K562 (cell line): ENCODE results near the gene HMCES. TPM values are rescaled to one million over a fixed set of nuclear protein-coding genes. Genes with fewer than 3 reads are reported as not detected.

ENCODE experiments used
- L3MBTL2 ChIP-seq: fragments of 450-650 bp; IDR thresholded peaks from 2 replicates; pipeline ENCODE4 v1.6.1; 2016; ENCODE audit warnings: mild to moderate bottlenecking, moderate library complexity
- polyA plus RNA-seq, 8 experiments: library from polyadenylated mRNA; depleted of rRNA in 4 of 8; stranded (reverse) in 5 of 8; unstranded in 3 of 8; fragments of >200 nt; fragmentation: Nextera tagmentation in 2 of 8; fragmentation: Illumina TruSeq in 1 of 8; extraction: Ambion mirVana in 2 of 8; extraction: Trizol in 1 of 8; gene quantifications; 2 replicates each; pipeline versions ENCODE4 v1.2.1 to v1.2.3, GENCODE V29; 2011 to 2014; ENCODE audit warnings: inconsistent platforms in 1 of 8, missing spikeins in 1 of 8
- total RNA-seq, 7 experiments: library from RNA; depleted of rRNA in 6 of 7; stranded (reverse); fragments of >200 nt in 6 of 7; fragmentation: Illumina TruSeq in 2 of 7; extraction: Trizol in 2 of 7; gene quantifications; 2 replicates each; pipeline versions ENCODE4 v1.2.1 to v1.2.3, GENCODE V29; 2011 to 2021; ENCODE audit warnings: low replicate concordance in 1 of 7
- TF ChIP-seq, protein P1 (sequence below): fragments of 450-650 bp; IDR thresholded peaks from 2 replicates; pipeline ENCODE4 v1.6.1; 2016; ENCODE audit warnings: mild to moderate bottlenecking, moderate library complexity
- TF ChIP-seq, protein P2 (sequence below): fragments of 250-450 bp; sonication (Bioruptor Pico); IDR thresholded peaks from 2 replicates; pipeline ENCODE4 v1.5.0; 2021
- TF ChIP-seq, protein P3 (sequence below), 2 experiments: fragments of 450-650 bp; formaldehyde crosslinking in 1 of 2; IDR thresholded peaks; 2 replicates each; pipeline versions ENCODE4 v1.4.0 to v1.6.1; 2014 to 2020; ENCODE audit warnings: mild to moderate bottlenecking in 2 of 2, borderline replicate concordance in 1 of 2, low read depth in 1 of 2

Gene HMCES
- total and polyA plus RNA-seq, 9 of the 15 experiments (the other 6 are each of a cell fraction or from before 2014, with no cell fraction given): 18.8 to 45.3 (median 24.8) TPM

DNA sequence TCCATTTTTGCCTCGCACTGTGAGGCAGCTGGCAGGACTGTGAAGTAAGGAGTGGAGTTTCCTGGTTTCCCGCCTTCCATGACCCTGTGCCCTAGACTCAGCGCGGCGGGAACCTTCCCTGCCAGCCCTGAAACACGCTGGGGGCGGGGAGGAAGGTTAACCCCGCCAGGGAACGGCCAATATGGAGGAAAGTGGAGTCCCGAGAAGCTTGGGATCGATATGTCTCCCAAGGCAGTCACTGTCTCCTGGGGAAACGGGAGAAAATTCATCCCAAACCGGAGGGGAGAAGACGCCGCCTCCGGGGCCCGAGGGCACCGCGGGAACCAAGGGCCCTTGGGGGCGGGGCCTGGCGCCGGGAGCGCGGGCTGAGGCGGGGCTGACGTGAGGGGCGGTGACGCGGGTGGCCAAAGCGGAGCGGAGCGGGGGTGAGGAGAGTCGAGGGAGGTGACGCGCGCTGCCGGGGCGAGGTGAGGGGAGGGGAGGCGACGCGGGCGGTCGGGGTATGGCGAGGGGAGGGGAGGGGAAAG lies at the start of gene HMCES (continued):
- TF ChIP-seq, protein P1, sequence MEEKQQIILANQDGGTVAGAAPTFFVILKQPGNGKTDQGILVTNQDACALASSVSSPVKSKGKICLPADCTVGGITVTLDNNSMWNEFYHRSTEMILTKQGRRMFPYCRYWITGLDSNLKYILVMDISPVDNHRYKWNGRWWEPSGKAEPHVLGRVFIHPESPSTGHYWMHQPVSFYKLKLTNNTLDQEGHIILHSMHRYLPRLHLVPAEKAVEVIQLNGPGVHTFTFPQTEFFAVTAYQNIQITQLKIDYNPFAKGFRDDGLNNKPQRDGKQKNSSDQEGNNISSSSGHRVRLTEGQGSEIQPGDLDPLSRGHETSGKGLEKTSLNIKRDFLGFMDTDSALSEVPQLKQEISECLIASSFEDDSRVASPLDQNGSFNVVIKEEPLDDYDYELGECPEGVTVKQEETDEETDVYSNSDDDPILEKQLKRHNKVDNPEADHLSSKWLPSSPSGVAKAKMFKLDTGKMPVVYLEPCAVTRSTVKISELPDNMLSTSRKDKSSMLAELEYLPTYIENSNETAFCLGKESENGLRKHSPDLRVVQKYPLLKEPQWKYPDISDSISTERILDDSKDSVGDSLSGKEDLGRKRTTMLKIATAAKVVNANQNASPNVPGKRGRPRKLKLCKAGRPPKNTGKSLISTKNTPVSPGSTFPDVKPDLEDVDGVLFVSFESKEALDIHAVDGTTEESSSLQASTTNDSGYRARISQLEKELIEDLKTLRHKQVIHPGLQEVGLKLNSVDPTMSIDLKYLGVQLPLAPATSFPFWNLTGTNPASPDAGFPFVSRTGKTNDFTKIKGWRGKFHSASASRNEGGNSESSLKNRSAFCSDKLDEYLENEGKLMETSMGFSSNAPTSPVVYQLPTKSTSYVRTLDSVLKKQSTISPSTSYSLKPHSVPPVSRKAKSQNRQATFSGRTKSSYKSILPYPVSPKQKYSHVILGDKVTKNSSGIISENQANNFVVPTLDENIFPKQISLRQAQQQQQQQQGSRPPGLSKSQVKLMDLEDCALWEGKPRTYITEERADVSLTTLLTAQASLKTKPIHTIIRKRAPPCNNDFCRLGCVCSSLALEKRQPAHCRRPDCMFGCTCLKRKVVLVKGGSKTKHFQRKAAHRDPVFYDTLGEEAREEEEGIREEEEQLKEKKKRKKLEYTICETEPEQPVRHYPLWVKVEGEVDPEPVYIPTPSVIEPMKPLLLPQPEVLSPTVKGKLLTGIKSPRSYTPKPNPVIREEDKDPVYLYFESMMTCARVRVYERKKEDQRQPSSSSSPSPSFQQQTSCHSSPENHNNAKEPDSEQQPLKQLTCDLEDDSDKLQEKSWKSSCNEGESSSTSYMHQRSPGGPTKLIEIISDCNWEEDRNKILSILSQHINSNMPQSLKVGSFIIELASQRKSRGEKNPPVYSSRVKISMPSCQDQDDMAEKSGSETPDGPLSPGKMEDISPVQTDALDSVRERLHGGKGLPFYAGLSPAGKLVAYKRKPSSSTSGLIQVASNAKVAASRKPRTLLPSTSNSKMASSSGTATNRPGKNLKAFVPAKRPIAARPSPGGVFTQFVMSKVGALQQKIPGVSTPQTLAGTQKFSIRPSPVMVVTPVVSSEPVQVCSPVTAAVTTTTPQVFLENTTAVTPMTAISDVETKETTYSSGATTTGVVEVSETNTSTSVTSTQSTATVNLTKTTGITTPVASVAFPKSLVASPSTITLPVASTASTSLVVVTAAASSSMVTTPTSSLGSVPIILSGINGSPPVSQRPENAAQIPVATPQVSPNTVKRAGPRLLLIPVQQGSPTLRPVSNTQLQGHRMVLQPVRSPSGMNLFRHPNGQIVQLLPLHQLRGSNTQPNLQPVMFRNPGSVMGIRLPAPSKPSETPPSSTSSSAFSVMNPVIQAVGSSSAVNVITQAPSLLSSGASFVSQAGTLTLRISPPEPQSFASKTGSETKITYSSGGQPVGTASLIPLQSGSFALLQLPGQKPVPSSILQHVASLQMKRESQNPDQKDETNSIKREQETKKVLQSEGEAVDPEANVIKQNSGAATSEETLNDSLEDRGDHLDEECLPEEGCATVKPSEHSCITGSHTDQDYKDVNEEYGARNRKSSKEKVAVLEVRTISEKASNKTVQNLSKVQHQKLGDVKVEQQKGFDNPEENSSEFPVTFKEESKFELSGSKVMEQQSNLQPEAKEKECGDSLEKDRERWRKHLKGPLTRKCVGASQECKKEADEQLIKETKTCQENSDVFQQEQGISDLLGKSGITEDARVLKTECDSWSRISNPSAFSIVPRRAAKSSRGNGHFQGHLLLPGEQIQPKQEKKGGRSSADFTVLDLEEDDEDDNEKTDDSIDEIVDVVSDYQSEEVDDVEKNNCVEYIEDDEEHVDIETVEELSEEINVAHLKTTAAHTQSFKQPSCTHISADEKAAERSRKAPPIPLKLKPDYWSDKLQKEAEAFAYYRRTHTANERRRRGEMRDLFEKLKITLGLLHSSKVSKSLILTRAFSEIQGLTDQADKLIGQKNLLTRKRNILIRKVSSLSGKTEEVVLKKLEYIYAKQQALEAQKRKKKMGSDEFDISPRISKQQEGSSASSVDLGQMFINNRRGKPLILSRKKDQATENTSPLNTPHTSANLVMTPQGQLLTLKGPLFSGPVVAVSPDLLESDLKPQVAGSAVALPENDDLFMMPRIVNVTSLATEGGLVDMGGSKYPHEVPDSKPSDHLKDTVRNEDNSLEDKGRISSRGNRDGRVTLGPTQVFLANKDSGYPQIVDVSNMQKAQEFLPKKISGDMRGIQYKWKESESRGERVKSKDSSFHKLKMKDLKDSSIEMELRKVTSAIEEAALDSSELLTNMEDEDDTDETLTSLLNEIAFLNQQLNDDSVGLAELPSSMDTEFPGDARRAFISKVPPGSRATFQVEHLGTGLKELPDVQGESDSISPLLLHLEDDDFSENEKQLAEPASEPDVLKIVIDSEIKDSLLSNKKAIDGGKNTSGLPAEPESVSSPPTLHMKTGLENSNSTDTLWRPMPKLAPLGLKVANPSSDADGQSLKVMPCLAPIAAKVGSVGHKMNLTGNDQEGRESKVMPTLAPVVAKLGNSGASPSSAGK: peak; percentile 45
- TF ChIP-seq, protein P2, sequence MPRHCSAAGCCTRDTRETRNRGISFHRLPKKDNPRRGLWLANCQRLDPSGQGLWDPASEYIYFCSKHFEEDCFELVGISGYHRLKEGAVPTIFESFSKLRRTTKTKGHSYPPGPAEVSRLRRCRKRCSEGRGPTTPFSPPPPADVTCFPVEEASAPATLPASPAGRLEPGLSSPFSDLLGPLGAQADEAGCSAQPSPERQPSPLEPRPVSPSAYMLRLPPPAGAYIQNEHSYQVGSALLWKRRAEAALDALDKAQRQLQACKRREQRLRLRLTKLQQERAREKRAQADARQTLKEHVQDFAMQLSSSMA (CRISPR knock-in tag): no peak
- TF ChIP-seq, protein P3, sequence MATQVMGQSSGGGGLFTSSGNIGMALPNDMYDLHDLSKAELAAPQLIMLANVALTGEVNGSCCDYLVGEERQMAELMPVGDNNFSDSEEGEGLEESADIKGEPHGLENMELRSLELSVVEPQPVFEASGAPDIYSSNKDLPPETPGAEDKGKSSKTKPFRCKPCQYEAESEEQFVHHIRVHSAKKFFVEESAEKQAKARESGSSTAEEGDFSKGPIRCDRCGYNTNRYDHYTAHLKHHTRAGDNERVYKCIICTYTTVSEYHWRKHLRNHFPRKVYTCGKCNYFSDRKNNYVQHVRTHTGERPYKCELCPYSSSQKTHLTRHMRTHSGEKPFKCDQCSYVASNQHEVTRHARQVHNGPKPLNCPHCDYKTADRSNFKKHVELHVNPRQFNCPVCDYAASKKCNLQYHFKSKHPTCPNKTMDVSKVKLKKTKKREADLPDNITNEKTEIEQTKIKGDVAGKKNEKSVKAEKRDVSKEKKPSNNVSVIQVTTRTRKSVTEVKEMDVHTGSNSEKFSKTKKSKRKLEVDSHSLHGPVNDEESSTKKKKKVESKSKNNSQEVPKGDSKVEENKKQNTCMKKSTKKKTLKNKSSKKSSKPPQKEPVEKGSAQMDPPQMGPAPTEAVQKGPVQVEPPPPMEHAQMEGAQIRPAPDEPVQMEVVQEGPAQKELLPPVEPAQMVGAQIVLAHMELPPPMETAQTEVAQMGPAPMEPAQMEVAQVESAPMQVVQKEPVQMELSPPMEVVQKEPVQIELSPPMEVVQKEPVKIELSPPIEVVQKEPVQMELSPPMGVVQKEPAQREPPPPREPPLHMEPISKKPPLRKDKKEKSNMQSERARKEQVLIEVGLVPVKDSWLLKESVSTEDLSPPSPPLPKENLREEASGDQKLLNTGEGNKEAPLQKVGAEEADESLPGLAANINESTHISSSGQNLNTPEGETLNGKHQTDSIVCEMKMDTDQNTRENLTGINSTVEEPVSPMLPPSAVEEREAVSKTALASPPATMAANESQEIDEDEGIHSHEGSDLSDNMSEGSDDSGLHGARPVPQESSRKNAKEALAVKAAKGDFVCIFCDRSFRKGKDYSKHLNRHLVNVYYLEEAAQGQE (IDR thresholded peaks at IDR 0.05; ENCODE audit: borderline replicate concordance): no peak
- TF ChIP-seq, protein P3 (CRISPR knock-in tag; IDR thresholded peaks at IDR 0.05; ENCODE audit: low read depth): no peak
- TF ChIP-seq L3MBTL2: 0 out of 2 replicates have a peak, but pooled peaks have one; percentile 34
